HEK293 (cell line): ENCODE data around the gene PHYKPL.

Source experiments
- CTCF ChIP-seq: fragments of 450-650 bp; formaldehyde crosslinking; IDR thresholded peaks from 2 replicates; pipeline ENCODE4 v1.5.1; 2016; ENCODE audit warnings: missing biosample characterization, missing genetic modification characterization
- KLF1 ChIP-seq: fragments of 450-650 bp; formaldehyde crosslinking; IDR thresholded peaks from 2 replicates; pipeline ENCODE4 v1.5.1; 2016; ENCODE audit warnings: missing biosample characterization, missing genetic modification characterization
- KLF8 ChIP-seq: fragments of 450-650 bp; formaldehyde crosslinking; IDR thresholded peaks from 2 replicates; pipeline ENCODE4 v1.5.1; 2016; ENCODE audit warnings: missing biosample characterization, missing genetic modification characterization
- KLF9 ChIP-seq: fragments of 450-650 bp; formaldehyde crosslinking; IDR thresholded peaks from 2 replicates; pipeline ENCODE4 v1.5.1; 2016; ENCODE audit warnings: missing biosample characterization, missing genetic modification characterization, low read depth
- PRDM6 ChIP-seq: fragments of 450-650 bp; formaldehyde crosslinking; IDR thresholded peaks from 2 replicates; pipeline ENCODE4 v1.5.1; 2017; ENCODE audit warnings: missing biosample characterization, missing genetic modification characterization
- SCRT2 ChIP-seq: fragments of 450-650 bp; formaldehyde crosslinking; IDR thresholded peaks from 2 replicates; pipeline ENCODE4 v1.5.1; 2016; ENCODE audit warnings: missing biosample characterization, missing genetic modification characterization
- SP3 ChIP-seq: fragments of 450-650 bp; formaldehyde crosslinking; IDR thresholded peaks from 2 replicates; pipeline ENCODE4 v1.5.1; 2016; ENCODE audit warnings: missing biosample characterization, missing genetic modification characterization
- ZBTB17 ChIP-seq: fragments of 450-650 bp; formaldehyde crosslinking; IDR thresholded peaks from 2 replicates; pipeline ENCODE4 v1.5.1; 2016; ENCODE audit warnings: missing biosample characterization, missing genetic modification characterization
- ZBTB6 ChIP-seq: fragments of 450-650 bp; formaldehyde crosslinking; IDR thresholded peaks from 2 replicates; pipeline ENCODE4 v1.5.1; 2017; ENCODE audit warnings: missing biosample characterization, missing genetic modification characterization
- ZNF16 ChIP-seq: fragments of 450-650 bp; formaldehyde crosslinking; IDR thresholded peaks from 2 replicates; pipeline ENCODE4 v1.5.1; 2016; ENCODE audit warnings: low read depth, missing biosample characterization, missing genetic modification characterization
- ZNF174 ChIP-seq: fragments of 450-650 bp; formaldehyde crosslinking; IDR thresholded peaks from 2 replicates; pipeline ENCODE4 v1.5.0; 2017; ENCODE audit warnings: missing biosample characterization, mild to moderate bottlenecking, missing genetic modification characterization
- ZNF221 ChIP-seq: fragments of 450-650 bp; formaldehyde crosslinking; IDR thresholded peaks from 2 replicates; pipeline ENCODE4 v1.5.1; 2017; ENCODE audit warnings: missing biosample characterization, missing genetic modification characterization, borderline replicate concordance
- ZNF37A ChIP-seq: fragments of 450-650 bp; IDR thresholded peaks from 2 replicates; pipeline ENCODE4 v1.5.1; 2018; ENCODE audit warnings: missing biosample characterization, missing genetic modification characterization
- ZNF624 ChIP-seq: fragments of 450-650 bp; formaldehyde crosslinking; IDR thresholded peaks from 2 replicates; pipeline ENCODE4 v1.5.1; 2017; ENCODE audit warnings: missing biosample characterization, missing genetic modification characterization
- ZNF658 ChIP-seq: fragments of 450-650 bp; formaldehyde crosslinking; IDR thresholded peaks from 2 replicates; pipeline ENCODE4; 2016; ENCODE audit warnings: missing biosample characterization, missing genetic modification characterization
- ZNF677 ChIP-seq: fragments of 450-650 bp; IDR thresholded peaks from 2 replicates; pipeline ENCODE4 v1.5.0; 2018; ENCODE audit warnings: missing biosample characterization, mild to moderate bottlenecking, missing genetic modification characterization, moderate library complexity
- ZNF692 ChIP-seq: fragments of 450-650 bp; formaldehyde crosslinking; IDR thresholded peaks from 2 replicates; pipeline ENCODE4 v1.5.1; 2016; ENCODE audit warnings: missing biosample characterization, missing genetic modification characterization
- ZSCAN16 ChIP-seq: fragments of 450-650 bp; formaldehyde crosslinking; IDR thresholded peaks from 2 replicates; pipeline ENCODE4 v1.5.1; 2016; ENCODE audit warnings: missing biosample characterization, missing genetic modification characterization
- ZXDB ChIP-seq: fragments of 450-650 bp; formaldehyde crosslinking; IDR thresholded peaks from 2 replicates; pipeline ENCODE4 v1.5.1; 2016; ENCODE audit warnings: missing biosample characterization, missing genetic modification characterization
- TF ChIP-seq, protein P1 (sequence below): fragments of 450-650 bp; formaldehyde crosslinking; IDR thresholded peaks from 2 replicates; pipeline ENCODE4 v1.5.1; 2016; ENCODE audit warnings: missing biosample characterization, missing genetic modification characterization
- TF ChIP-seq, protein P2 (sequence below): fragments of 450-650 bp; formaldehyde crosslinking; IDR thresholded peaks from 2 replicates; pipeline ENCODE4 v1.5.1; 2016; ENCODE audit warnings: missing biosample characterization, missing genetic modification characterization
- TF ChIP-seq, protein P3 (sequence below): fragments of 450-650 bp; formaldehyde crosslinking; conservative IDR thresholded peaks from 2 replicates; pipeline ENCODE4 v1.5.1; 2016; ENCODE audit warnings: low read depth, missing biosample characterization, missing genetic modification characterization

PHYKPL gene

DNA sequence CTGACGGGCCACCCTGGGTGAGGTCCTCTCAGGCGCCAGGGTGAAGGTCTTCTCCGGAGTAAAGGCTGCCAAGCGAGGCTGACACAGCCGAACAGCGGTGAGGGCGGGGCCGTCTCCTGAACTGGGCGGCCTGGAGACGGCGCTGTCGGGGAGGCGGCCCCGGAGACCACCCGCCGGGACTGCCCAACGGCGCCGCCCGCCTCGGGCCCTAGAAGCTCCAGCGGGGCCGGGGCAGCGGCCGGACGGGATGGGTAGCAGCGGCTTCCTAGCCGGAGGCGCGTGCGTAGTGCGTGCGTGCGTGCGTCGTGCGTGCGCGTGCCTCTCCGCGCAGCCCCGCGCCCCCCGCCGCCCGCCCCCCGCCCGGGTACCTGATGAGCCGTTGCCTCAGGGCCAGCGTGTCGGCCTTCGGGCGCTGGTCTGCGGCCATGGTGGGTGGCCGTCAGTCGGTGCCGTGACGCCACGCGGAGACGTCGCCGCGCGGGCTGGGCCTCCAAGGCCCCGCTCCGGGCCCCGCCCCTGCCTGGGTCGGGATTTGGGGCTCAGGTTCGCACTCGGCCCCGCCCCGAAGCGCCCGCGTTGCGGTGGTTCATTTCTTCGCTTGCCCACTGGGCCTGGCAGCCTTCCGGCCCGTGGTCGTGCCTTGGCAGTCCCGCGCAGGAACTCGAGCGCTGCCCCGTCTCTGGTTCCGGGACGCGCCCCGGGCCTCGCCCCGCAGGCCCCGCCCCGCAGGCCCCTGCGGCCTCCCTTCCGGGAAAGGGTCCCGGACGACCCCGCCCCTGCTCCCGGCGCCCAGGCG lies at the start of gene PHYKPL (continued):
- peak; percentile 61 for TF ChIP-seq ZNF692 (tag by site-specific recombination)
- peak; percentile 88 for TF ChIP-seq KLF1 (tag by site-specific recombination)
- TF ChIP-seq KLF8: peak; percentile 86; the same call in 1 of the 2 replicates
- TF ChIP-seq, protein P1, sequence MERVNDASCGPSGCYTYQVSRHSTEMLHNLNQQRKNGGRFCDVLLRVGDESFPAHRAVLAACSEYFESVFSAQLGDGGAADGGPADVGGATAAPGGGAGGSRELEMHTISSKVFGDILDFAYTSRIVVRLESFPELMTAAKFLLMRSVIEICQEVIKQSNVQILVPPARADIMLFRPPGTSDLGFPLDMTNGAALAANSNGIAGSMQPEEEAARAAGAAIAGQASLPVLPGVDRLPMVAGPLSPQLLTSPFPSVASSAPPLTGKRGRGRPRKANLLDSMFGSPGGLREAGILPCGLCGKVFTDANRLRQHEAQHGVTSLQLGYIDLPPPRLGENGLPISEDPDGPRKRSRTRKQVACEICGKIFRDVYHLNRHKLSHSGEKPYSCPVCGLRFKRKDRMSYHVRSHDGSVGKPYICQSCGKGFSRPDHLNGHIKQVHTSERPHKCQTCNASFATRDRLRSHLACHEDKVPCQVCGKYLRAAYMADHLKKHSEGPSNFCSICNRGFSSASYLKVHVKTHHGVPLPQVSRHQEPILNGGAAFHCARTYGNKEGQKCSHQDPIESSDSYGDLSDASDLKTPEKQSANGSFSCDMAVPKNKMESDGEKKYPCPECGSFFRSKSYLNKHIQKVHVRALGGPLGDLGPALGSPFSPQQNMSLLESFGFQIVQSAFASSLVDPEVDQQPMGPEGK (tag by site-specific recombination): peak; percentile 56
- TF ChIP-seq ZNF174 (tag by site-specific recombination): 0 out of 2 replicates have a peak, but pooled peaks have one; percentile 5
- no peak for TF ChIP-seq ZBTB17 (tag by site-specific recombination)
- no peak for TF ChIP-seq ZNF658 (tag by site-specific recombination)
- TF ChIP-seq ZNF677 (tag by site-specific recombination): no peak
- TF ChIP-seq ZNF37A (tag by site-specific recombination): no peak
- peak; percentile 24; the same call in 1 of the 2 replicates for TF ChIP-seq ZBTB6 (tag by site-specific recombination)
- TF ChIP-seq, protein P2, sequence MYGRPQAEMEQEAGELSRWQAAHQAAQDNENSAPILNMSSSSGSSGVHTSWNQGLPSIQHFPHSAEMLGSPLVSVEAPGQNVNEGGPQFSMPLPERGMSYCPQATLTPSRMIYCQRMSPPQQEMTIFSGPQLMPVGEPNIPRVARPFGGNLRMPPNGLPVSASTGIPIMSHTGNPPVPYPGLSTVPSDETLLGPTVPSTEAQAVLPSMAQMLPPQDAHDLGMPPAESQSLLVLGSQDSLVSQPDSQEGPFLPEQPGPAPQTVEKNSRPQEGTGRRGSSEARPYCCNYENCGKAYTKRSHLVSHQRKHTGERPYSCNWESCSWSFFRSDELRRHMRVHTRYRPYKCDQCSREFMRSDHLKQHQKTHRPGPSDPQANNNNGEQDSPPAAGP: peak; percentile 47; the same call in 1 of the 2 replicates
- TF ChIP-seq KLF9: peak; percentile 83
- TF ChIP-seq, protein P3, sequence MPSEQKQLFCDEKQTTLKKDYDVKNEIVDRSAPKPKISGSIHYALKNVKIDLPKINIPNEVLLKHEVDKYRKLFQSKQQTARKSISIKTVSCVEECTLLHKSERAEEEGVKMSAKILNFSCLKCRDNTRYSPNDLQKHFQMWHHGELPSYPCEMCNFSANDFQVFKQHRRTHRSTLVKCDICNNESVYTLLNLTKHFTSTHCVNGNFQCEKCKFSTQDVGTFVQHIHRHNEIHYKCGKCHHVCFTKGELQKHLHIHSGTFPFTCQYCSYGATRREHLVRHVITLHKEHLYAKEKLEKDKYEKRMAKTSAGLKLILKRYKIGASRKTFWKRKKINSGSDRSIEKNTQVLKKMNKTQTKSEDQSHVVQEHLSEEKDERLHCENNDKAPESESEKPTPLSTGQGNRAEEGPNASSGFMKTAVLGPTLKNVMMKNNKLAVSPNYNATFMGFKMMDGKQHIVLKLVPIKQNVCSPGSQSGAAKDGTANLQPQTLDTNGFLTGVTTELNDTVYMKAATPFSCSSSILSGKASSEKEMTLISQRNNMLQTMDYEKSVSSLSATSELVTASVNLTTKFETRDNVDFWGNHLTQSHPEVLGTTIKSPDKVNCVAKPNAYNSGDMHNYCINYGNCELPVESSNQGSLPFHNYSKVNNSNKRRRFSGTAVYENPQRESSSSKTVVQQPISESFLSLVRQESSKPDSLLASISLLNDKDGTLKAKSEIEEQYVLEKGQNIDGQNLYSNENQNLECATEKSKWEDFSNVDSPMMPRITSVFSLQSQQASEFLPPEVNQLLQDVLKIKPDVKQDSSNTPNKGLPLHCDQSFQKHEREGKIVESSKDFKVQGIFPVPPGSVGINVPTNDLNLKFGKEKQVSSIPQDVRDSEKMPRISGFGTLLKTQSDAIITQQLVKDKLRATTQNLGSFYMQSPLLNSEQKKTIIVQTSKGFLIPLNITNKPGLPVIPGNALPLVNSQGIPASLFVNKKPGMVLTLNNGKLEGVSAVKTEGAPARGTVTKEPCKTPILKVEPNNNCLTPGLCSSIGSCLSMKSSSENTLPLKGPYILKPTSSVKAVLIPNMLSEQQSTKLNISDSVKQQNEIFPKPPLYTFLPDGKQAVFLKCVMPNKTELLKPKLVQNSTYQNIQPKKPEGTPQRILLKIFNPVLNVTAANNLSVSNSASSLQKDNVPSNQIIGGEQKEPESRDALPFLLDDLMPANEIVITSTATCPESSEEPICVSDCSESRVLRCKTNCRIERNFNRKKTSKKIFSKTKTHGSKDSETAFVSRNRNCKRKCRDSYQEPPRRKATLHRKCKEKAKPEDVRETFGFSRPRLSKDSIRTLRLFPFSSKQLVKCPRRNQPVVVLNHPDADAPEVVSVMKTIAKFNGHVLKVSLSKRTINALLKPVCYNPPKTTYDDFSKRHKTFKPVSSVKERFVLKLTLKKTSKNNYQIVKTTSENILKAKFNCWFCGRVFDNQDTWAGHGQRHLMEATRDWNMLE (tag by site-specific recombination): peak; percentile 47; the same call in 1 of the 2 replicates
- no peak for TF ChIP-seq PRDM6 (tag by site-specific recombination)
- peak; percentile 67 for TF ChIP-seq CTCF (tag by site-specific recombination)
- TF ChIP-seq ZNF624: no peak
- TF ChIP-seq ZNF16 (tag by site-specific recombination): no peak
- TF ChIP-seq ZSCAN16 (tag by site-specific recombination): 0 out of 2 replicates have a peak, but pooled peaks have one; percentile 14
- peak; percentile 48; the same call in 1 of the 2 replicates for TF ChIP-seq SCRT2
- TF ChIP-seq SP3: peak; percentile 75
- peak; percentile 97 for TF ChIP-seq ZXDB (tag by site-specific recombination)
- TF ChIP-seq ZNF221 (tag by site-specific recombination): no peak
